GM12878 (cell line): Measurements from ENCODE around the gene METTL5. TPM values are rescaled to one million over a fixed set of nuclear protein-coding genes. Genes with fewer than 3 reads are reported as not detected.

Experiments
- ATAC-seq: fragments of 200-7000 bp; cut with Tn5 transposase; 3 replicates; pipeline ENCODE4 v1.9.1; 2020; ENCODE audit warnings: mild to moderate bottlenecking, moderate library complexity
- BruUV-seq: library from RNA; stranded (reverse); fragments of 400-500 nt; replicated peaks from 2 replicates; lab custom pipeline; 2021; lab: Mats Ljungman, UMichigan
- CTCF ChIA-PET: fragments of 300-600 bp; sonication (Branson Sonifier 250); formaldehyde crosslinking; extraction: SDS; loops from one replicate; lab custom pipeline; 2021; ENCODE audit warnings: inconsistent platforms; lab: Yijun Ruan, JAX
- POLR2A ChIA-PET: fragments of 350-600 bp; formaldehyde crosslinking; extraction: SDS; loops from one replicate; lab custom pipeline; 2021; ENCODE audit warnings: inconsistent platforms; lab: Charles Lee
- RAD21 ChIA-PET: fragments of 300-600 bp; sonication (Branson Sonifier 250); formaldehyde crosslinking; loops from one replicate; lab custom pipeline; 2023; ENCODE audit warnings: antibody characterized with exemption; ENCODE audit not compliant: unreplicated experiment; lab: Charles Lee
- SMC1A ChIA-PET: fragments of 300-600 bp; sonication (Branson Sonifier 250); formaldehyde crosslinking; loops from one replicate; lab custom pipeline; 2023; ENCODE audit not compliant: unreplicated experiment, uncharacterized antibody; lab: Charles Lee
- DNase-seq: peaks from one replicate; pipeline ENCODE4 v3.0.0-alpha.2; 2011; ENCODE audit warnings: low read depth, low spot score
- FAIRE-seq: peaks from 3 replicates; lab custom pipeline; 2011; peaks lifted over from hg19 to GRCh38; lab: Jason Lieb, UNC
- H2AFZ ChIP-seq: 2 replicates; pipeline ENCODE4 v1.6.0; 2011; ENCODE audit warnings: low read depth, low read length, control low read depth; ENCODE audit not compliant: control insufficient read depth
- H3K27ac ChIP-seq: 2 replicates; pipeline ENCODE4 v1.5.1; 2011; ENCODE audit warnings: control low read depth; ENCODE audit not compliant: control insufficient read depth, insufficient read depth
- H3K27me3 ChIP-seq, 2 experiments: replicated peaks in 1 of 2; 2 replicates each; pipeline versions ENCODE4 v1.6.0 to v1.6.1; 2011; ENCODE audit warnings: low read length in 1 of 2; ENCODE audit not compliant: control insufficient read depth in 2 of 2, insufficient read depth in 2 of 2
- H3K36me3 ChIP-seq, 2 experiments: 2 replicates each; pipeline ENCODE4 v1.5.1; 2011; ENCODE audit warnings: low read length in 1 of 2; ENCODE audit not compliant: control insufficient read depth in 2 of 2, insufficient read depth in 2 of 2
- H3K4me1 ChIP-seq: 2 replicates; pipeline ENCODE4 v1.6.1; 2011; ENCODE audit warnings: mild to moderate bottlenecking, low read length, moderate library complexity, mixed read lengths; ENCODE audit not compliant: control insufficient read depth, insufficient read depth
- H3K4me2 ChIP-seq: 2 replicates; pipeline ENCODE4 v1.6.0; 2011; ENCODE audit warnings: control low read depth; ENCODE audit not compliant: control insufficient read depth, insufficient read depth
- H3K4me3 ChIP-seq: fragments of 200-600 bp; sonication (generic); 2 replicates; pipeline ENCODE4 v1.5.1; 2016
- H3K79me2 ChIP-seq: 2 replicates; pipeline ENCODE4 v1.6.0; 2011; ENCODE audit warnings: low read length; ENCODE audit not compliant: control insufficient read depth, insufficient read depth
- H3K9ac ChIP-seq: 2 replicates; pipeline ENCODE4 v1.8.0; 2011; ENCODE audit warnings: low read length, control low read depth, mixed read lengths; ENCODE audit not compliant: control insufficient read depth, insufficient read depth
- H3K9me3 ChIP-seq: replicated peaks from 3 replicates; pipeline ENCODE4 v1.5.1; 2011; ENCODE audit warnings: mild to moderate bottlenecking, low read length; ENCODE audit not compliant: control insufficient read depth, insufficient read depth
- H4K20me1 ChIP-seq: 2 replicates; pipeline ENCODE4 v1.6.0; 2011; ENCODE audit not compliant: control insufficient read depth, insufficient read depth
- E2F4 ChIP-seq: IDR thresholded peaks from 2 replicates; pipeline ENCODE4 v1.6.1; 2012; ENCODE audit warnings: low read depth, low read length, improper control_type of control experiment
- HCFC1 ChIP-seq: fragments of 150-350 bp; IDR thresholded peaks from 2 replicates; pipeline ENCODE4 v1.6.1; 2014; ENCODE audit warnings: low read length
- NFYA ChIP-seq: IDR thresholded peaks from 2 replicates; pipeline ENCODE4 v1.6.1; 2011; ENCODE audit warnings: low read depth, mild to moderate bottlenecking, low read length, improper control_type of control experiment, borderline replicate concordance
- NR2C1 ChIP-seq: fragments of 450-650 bp; IDR thresholded peaks from 2 replicates; pipeline ENCODE4 v1.6.1; 2017; ENCODE audit warnings: antibody characterized with exemption, mild to moderate bottlenecking, moderate library complexity
- SP1 ChIP-seq: IDR thresholded peaks from one replicate; pipeline ENCODE4 v1.6.1; 2011; ENCODE audit warnings: low read depth, low read length
- USF1 ChIP-seq: IDR thresholded peaks from 2 replicates; pipeline ENCODE4 v1.6.1; 2011; ENCODE audit warnings: borderline replicate concordance, low read depth, mild to moderate bottlenecking, moderate library complexity, mixed read lengths, low read length; ENCODE audit not compliant: insufficient read depth; ENCODE audit errors: extremely low read length
- WGBS: methylation state at CpG from one replicate; pipeline ENCODE4 v1.1.6; 2016; ENCODE audit warnings: low lambda C conversion rate; ENCODE audit not compliant: insufficient replicate concordance, insufficient coverage; ENCODE audit errors: missing lambda C conversion rate; 5-methylcytosine and 5-hydroxymethylcytosine counted together
- in situ Hi-C: fragments of 300-500 bp; cut with MboI; formaldehyde crosslinking; loops from 9 replicates; pipeline ENCODE4 v1.14.3; 2018; ENCODE audit warnings: mixed read lengths
- intact Hi-C: fragments of 100-400 bp; cut with micrococcal nuclease; formaldehyde crosslinking; loops from one replicate; pipeline ENCODE4 v1.14.2; 2022; ENCODE audit not compliant: unreplicated experiment
- polyA plus RNA-seq, 11 experiments: library from polyadenylated mRNA; depleted of rRNA in 4 of 11; unstranded in 6 of 11; stranded (reverse) in 5 of 11; fragments of >200 nt; fragmentation: Nextera tagmentation in 4 of 11; fragmentation: Illumina TruSeq in 1 of 11; extraction: Ambion mirVana in 4 of 11; extraction: Trizol in 1 of 11; gene quantifications; 1 replicate in 1 of 11; 2 replicates in 10 of 11; pipeline versions ENCODE4 v1.2.1 to v1.2.3, GENCODE V29; 2011 to 2016; ENCODE audit warnings: inconsistent platforms in 2 of 11, missing spikeins in 2 of 11, low read depth in 1 of 11
- total RNA-seq, 4 experiments: library from RNA; depleted of rRNA in 3 of 4; stranded (reverse); fragments of >200 nt in 3 of 4; fragmentation: Illumina TruSeq in 1 of 4; extraction: Trizol in 1 of 4; gene quantifications; 2 replicates each; pipeline versions ENCODE4 v1.2.1 to v1.2.3, GENCODE V29; 2013 to 2021
- TF ChIP-seq, protein P1 (sequence below): fragments of 450-650 bp; IDR thresholded peaks from 2 replicates; pipeline ENCODE4 v1.6.1; 2017; ENCODE audit warnings: mild to moderate bottlenecking

METTL5 gene
- total and polyA plus RNA-seq, 10 of the 15 experiments (the other 5 are each of a cell fraction or from before 2014, with no cell fraction given), result 55.0 to 204 (median 87.4) TPM

DNA sequence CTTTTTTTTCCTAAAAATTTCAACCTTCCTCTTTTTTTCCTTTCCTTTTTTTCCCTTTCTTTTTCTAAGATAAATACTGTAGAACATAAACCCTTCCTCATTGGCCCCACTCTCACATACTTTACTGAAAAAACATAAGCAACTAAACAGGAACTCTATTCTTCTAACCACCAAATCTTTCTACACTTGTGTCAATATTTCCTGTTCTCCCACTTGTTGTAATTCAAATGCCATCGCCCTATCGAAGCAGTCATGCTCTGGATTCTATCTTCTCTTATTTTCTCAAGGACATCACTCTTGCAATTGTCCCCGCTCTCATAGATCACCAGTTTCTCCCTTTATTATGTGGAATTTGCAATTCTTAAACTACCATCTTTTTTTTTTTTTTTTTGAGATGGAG is 46.3 kb downstream of the METTL5 start (continued):
- TF ChIP-seq, protein P1, sequence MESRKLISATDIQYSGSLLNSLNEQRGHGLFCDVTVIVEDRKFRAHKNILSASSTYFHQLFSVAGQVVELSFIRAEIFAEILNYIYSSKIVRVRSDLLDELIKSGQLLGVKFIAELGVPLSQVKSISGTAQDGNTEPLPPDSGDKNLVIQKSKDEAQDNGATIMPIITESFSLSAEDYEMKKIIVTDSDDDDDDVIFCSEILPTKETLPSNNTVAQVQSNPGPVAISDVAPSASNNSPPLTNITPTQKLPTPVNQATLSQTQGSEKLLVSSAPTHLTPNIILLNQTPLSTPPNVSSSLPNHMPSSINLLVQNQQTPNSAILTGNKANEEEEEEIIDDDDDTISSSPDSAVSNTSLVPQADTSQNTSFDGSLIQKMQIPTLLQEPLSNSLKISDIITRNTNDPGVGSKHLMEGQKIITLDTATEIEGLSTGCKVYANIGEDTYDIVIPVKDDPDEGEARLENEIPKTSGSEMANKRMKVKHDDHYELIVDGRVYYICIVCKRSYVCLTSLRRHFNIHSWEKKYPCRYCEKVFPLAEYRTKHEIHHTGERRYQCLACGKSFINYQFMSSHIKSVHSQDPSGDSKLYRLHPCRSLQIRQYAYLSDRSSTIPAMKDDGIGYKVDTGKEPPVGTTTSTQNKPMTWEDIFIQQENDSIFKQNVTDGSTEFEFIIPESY, result no peak
- TF ChIP-seq HCFC1, result no peak

GRCh38 chr2:169776252-169776761 is 48.4 kb downstream of the METTL5 start:
- no peak for TF ChIP-seq USF1
- no peak for TF ChIP-seq NR2C1
- TF ChIP-seq E2F4, result no peak
- no peak for TF ChIP-seq SP1
- no peak for TF ChIP-seq NFYA
- TF ChIP-seq, all 136 proteins: peak for 0
- FAIRE-seq (peak; percentile 23), DNase-seq (no peak), ATAC-seq (no peak)
- Histone ChIP-seq H3K4me3 (no peak overlapping the region), H3K79me2 (no peaks in the 10 kb centered on the region), H3K4me1 (no peaks in the 10 kb centered on the region), H3K27ac (no peak overlapping the region), H4K20me1 (no peaks in the 10 kb centered on the region), H3K9ac (no peak overlapping the region), H3K27me3 (no peaks in the 10 kb centered on the region), H3K36me3 (no peaks in the 10 kb centered on the region), H3K9me3 (no peaks in the 10 kb centered on the region), H3K4me2 (no peak overlapping the region), H2AFZ (no peak overlapping the region)
- ChIA-PET POLR2A (interaction anchor here (0.6 kb wide), 1 partner anchor 654 kb away, joined by 4 read pairs; no protein-coding TSS in a partner anchor), CTCF (interaction anchor here (1.7 kb wide), 1 partner anchor 8 kb away, joined by 5 read pairs; no protein-coding TSS in a partner anchor), RAD21 (no interaction called here), SMC1A (no interaction called here)
- 80% methylated on average over 2 of the region's 2 CpGs for WGBS
- BruUV-seq, result no TSS peak
- intact Hi-C loops, result no loop called here
- in situ Hi-C loops, result no loop called here
